NCI-H510A treated with DMSO at 0.1 percent for 48 hours (cell line): ENCODE measurements around the gene SAPCD2.
A peak's percentile ranks its signal among the peaks of the same experiment; 100 is the strongest.
"Not testable (repeated sequence)": the region's sequence is repeated elsewhere in the genome, so short reads cannot be mapped to it uniquely, and the experiment has no call there.

ENCODE experiments used
- DNase-seq: peaks from one replicate; lab custom pipeline; 2025; lab: John Stamatoyannopoulos, UW

Gene SAPCD2

GRCh38 chr9:137064027-137064879 is 6.1 kb downstream of the SAPCD2 start:
- DNase-seq: peak; percentile 27

GRCh38 chr9:137063311-137064026 is 6.9 kb downstream of the SAPCD2 start:
- DNase-seq: no peak

GRCh38 chr9:137062798-137063197 is 7.6 kb downstream of the SAPCD2 start:
- DNase-seq: not testable (repeated sequence)

- DNase-seq: no peak
These were observed 8.0 kb downstream of the SAPCD2 start for GRCh38 chr9:137062384-137062783.

GRCh38 chr9:137058521-137059234 is 11.7 kb downstream of the SAPCD2 start:
- DNase-seq: peak; percentile 50

GRCh38 chr9:137057545-137057944 is 12.8 kb downstream of the SAPCD2 start:
- DNase-seq: peak; percentile 83

GRCh38 chr9:137056739-137057415 is 13.5 kb downstream of the SAPCD2 start:
- DNase-seq: peak; percentile 11

GRCh38 chr9:137055385-137056364 is 14.7 kb downstream of the SAPCD2 start:
- no peak for DNase-seq

GRCh38 chr9:137054932-137055384 is 15.4 kb downstream of the SAPCD2 start:
- DNase-seq: no peak

GRCh38 chr9:137053944-137054931 is 16.1 kb downstream of the SAPCD2 start, which contains the start of gene ENTPD2:
Gene ENTPD2 (minus strand): TSS chr9:137054061. CDS start chr9:137053997, 64 bp downstream.
- DNase-seq: peak; percentile 42

GRCh38 chr9:137052998-137053943 is 17.1 kb downstream of the SAPCD2 start:
- DNase-seq: no peak

GRCh38 chr9:137052293-137052692 is 18.1 kb downstream of the SAPCD2 start:
- DNase-seq: no peak

- no peak for DNase-seq
These were observed 19.1 kb downstream of the SAPCD2 start for GRCh38 chr9:137051145-137051724.

- DNase-seq: no peak
These were observed 19.8 kb downstream of the SAPCD2 start for GRCh38 chr9:137050570-137050969.

GRCh38 chr9:137049544-137050449 is 20.6 kb downstream of the SAPCD2 start:
- peak; percentile 83 for DNase-seq

- no peak for DNase-seq
These were observed 21.5 kb downstream of the SAPCD2 start for GRCh38 chr9:137048655-137049543.
